Activated naive CD4-positive, alpha-beta T cell treated with anti-CD3 and anti-CD28 coated beads, Interleukin-2, amount 50 U/mL, for 24 hours (primary cell): ENCODE results near the gene IFI44L.

Source experiments
- H3K27ac Mint-ChIP-seq: one replicate; pipeline ENCODE4 v1.8.0; 2021; ENCODE audit warnings: mild to moderate bottlenecking, mixed read lengths
- H3K27me3 Mint-ChIP-seq: one replicate; pipeline ENCODE4 v1.8.0; 2021; ENCODE audit warnings: mixed read lengths
- H3K36me3 Mint-ChIP-seq: one replicate; pipeline ENCODE4 v1.8.0; 2021; ENCODE audit warnings: mixed read lengths
- H3K4me1 Mint-ChIP-seq: one replicate; pipeline ENCODE4 v1.8.0; 2021; ENCODE audit warnings: mixed read lengths
- H3K4me3 Mint-ChIP-seq: one replicate; pipeline ENCODE4 v1.8.0; 2021; ENCODE audit warnings: mild to moderate bottlenecking, mixed read lengths
- H3K9me3 Mint-ChIP-seq: one replicate; pipeline ENCODE4 v1.8.0; 2021; ENCODE audit warnings: mixed read lengths

The IFI44L gene

DNA sequence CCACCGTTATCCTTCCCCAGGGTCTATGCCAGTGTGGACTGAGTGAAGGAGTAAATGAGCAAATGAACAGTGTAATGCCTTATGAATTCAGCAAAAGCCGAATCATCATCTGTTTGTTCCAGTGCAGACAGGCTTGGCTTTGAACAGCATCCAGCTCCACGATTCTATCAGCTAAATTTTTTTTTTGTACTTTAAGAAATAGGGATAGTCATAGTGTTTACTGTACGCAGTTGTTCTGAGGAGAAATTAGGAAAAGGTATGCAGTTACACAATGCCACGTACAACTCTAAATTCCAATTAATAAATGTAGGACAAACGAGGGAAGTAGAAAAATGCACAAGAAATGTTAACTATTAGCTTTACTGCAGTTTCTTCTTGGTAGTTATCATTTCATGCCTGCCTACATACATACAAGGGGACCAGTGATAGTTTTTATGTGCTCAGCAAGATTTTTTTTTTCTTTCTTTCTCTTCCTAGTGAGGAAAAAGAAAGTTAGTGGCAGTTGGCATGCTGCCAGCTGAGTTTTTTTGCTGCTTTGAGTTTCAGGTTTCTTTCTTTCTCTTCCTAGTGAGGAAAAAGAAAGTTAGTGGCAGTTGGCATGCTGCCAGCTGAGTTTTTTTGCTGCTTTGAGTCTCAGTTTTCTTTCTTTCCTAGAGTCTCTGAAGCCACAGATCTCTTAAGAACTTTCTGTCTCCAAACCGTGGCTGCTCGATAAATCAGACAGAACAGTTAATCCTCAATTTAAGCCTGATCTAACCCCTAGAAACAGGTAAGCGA, at the start of gene IFI44L:
Gene IFI44L, plus strand, starts transcription at position 646 of the 777 bp plus-strand sequence. CDS start 7,468 bp downstream, outside the sequence.
- Mint-ChIP-seq H3K9me3 (no peaks in the 10 kb centered on the region), H3K4me1 (peaks cover 70% of the 10 kb centered on the region), H3K36me3 (peaks cover 12% of the 10 kb centered on the region), H3K4me3 (peak within 1 kb of the TSS; percentile 91), H3K27me3 (no peaks in the 10 kb centered on the region), H3K27ac (peak within 1 kb of the TSS; percentile 93)

- no peaks in the 10 kb centered on the region for H3K4me1 Mint-ChIP-seq
- H3K36me3 Mint-ChIP-seq: no peaks in the 10 kb centered on the region
- no peak overlapping the region for H3K27ac Mint-ChIP-seq
- H3K27me3 Mint-ChIP-seq: no peaks in the 10 kb centered on the region
- no peak overlapping the region for H3K4me3 Mint-ChIP-seq
- H3K9me3 Mint-ChIP-seq: no peaks in the 10 kb centered on the region
These were observed 49.7 kb upstream of the IFI44L start for GRCh38 chr1:78570539-78570938.

GRCh38 chr1:78577257-78578100, 42.8 kb upstream of the IFI44L start:
- no peaks in the 10 kb centered on the region for H3K27me3 Mint-ChIP-seq
- H3K4me3 Mint-ChIP-seq: no peak overlapping the region
- H3K27ac Mint-ChIP-seq: no peak overlapping the region
- H3K9me3 Mint-ChIP-seq: no peaks in the 10 kb centered on the region
- H3K4me1 Mint-ChIP-seq: no peaks in the 10 kb centered on the region
- H3K36me3 Mint-ChIP-seq: no peaks in the 10 kb centered on the region

- Mint-ChIP-seq H3K4me1 (no peaks in the 10 kb centered on the region), H3K4me3 (no peak overlapping the region), H3K27me3 (peaks cover 3% of the 10 kb centered on the region), H3K36me3 (no peaks in the 10 kb centered on the region), H3K9me3 (no peaks in the 10 kb centered on the region), H3K27ac (no peak overlapping the region)
These were observed 33.7 kb upstream of the IFI44L start for GRCh38 chr1:78586572-78586971.

GRCh38 chr1:78587211-78587610, 33.0 kb upstream of the IFI44L start:
- Mint-ChIP-seq H3K9me3 (no peaks in the 10 kb centered on the region), H3K27ac (no peak overlapping the region), H3K27me3 (peaks cover 3% of the 10 kb centered on the region), H3K4me1 (no peaks in the 10 kb centered on the region), H3K36me3 (no peaks in the 10 kb centered on the region), H3K4me3 (no peak overlapping the region)

- H3K36me3 Mint-ChIP-seq: no peaks in the 10 kb centered on the region
- H3K9me3 Mint-ChIP-seq: no peaks in the 10 kb centered on the region
- no peak overlapping the region for H3K4me3 Mint-ChIP-seq
- peaks cover 3% of the 10 kb centered on the region for H3K27me3 Mint-ChIP-seq
- no peaks in the 10 kb centered on the region for H3K4me1 Mint-ChIP-seq
- H3K27ac Mint-ChIP-seq: no peak overlapping the region
These were observed 28.3 kb upstream of the IFI44L start for GRCh38 chr1:78591971-78592370.

GRCh38 chr1:78599294-78599693, 21.0 kb upstream of the IFI44L start:
- Mint-ChIP-seq H3K27me3 (no peaks in the 10 kb centered on the region), H3K4me1 (no peaks in the 10 kb centered on the region), H3K9me3 (no peaks in the 10 kb centered on the region), H3K27ac (no peak overlapping the region), H3K4me3 (no peak overlapping the region), H3K36me3 (no peaks in the 10 kb centered on the region)

- no peak overlapping the region for H3K27ac Mint-ChIP-seq
- H3K27me3 Mint-ChIP-seq: no peaks in the 10 kb centered on the region
- no peaks in the 10 kb centered on the region for H3K9me3 Mint-ChIP-seq
- no peak overlapping the region for H3K4me3 Mint-ChIP-seq
- no peaks in the 10 kb centered on the region for H3K36me3 Mint-ChIP-seq
- H3K4me1 Mint-ChIP-seq: no peaks in the 10 kb centered on the region
These were observed 19.2 kb upstream of the IFI44L start for GRCh38 chr1:78601068-78601467.

DNA sequence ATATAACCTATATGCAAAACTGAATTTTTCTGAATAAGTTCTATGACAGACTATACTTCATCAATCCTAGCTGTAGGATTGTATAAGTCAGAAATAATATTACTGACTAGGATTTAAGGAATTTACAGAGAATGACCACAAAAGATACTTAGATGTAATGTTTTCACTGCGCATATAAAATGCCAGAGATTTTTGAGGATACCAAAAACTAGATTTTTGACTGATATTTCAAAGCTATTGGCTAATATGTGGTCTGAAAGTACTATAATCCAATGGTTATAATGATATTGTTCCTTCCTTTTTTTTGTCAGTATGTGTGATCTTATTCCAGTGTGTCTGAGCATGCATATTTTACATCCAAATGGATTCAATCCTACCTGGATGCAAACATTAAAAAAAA, 17.0 kb upstream of the IFI44L start:
- H3K4me3 Mint-ChIP-seq: no peak overlapping the region
- H3K9me3 Mint-ChIP-seq: no peaks in the 10 kb centered on the region
- H3K4me1 Mint-ChIP-seq: no peaks in the 10 kb centered on the region
- no peak overlapping the region for H3K27ac Mint-ChIP-seq
- H3K36me3 Mint-ChIP-seq: no peaks in the 10 kb centered on the region
- H3K27me3 Mint-ChIP-seq: no peaks in the 10 kb centered on the region

- H3K36me3 Mint-ChIP-seq: no peaks in the 10 kb centered on the region
- H3K4me3 Mint-ChIP-seq: no peak overlapping the region
- no peak overlapping the region for H3K27ac Mint-ChIP-seq
- H3K9me3 Mint-ChIP-seq: no peaks in the 10 kb centered on the region
- H3K27me3 Mint-ChIP-seq: no peaks in the 10 kb centered on the region
- H3K4me1 Mint-ChIP-seq: no peaks in the 10 kb centered on the region
These were observed 15.6 kb upstream of the IFI44L start for GRCh38 chr1:78604643-78605042.

DNA sequence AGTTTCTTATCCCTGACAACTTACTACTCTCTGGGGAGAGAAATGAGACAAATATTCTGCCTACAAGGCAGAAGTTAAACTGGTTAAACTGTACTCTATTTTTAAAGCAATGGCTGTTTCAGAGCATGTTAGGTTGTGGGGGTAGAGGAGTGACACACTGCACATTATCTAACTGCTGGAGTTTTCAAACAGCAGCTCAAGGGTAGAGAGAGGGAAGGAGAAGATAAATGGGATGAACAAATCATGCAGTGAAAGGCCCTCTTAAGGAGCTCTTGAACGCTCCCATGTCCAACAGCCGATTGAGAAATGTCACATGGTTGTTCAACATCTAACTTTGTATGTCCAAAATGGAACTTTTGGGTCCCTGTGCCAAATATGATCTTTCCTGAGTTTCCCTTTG, 14.0 kb upstream of the IFI44L start:
- Mint-ChIP-seq H3K36me3 (no peaks in the 10 kb centered on the region), H3K27me3 (no peaks in the 10 kb centered on the region), H3K9me3 (no peaks in the 10 kb centered on the region), H3K27ac (no peak overlapping the region), H3K4me3 (no peak overlapping the region), H3K4me1 (no peaks in the 10 kb centered on the region)

DNA sequence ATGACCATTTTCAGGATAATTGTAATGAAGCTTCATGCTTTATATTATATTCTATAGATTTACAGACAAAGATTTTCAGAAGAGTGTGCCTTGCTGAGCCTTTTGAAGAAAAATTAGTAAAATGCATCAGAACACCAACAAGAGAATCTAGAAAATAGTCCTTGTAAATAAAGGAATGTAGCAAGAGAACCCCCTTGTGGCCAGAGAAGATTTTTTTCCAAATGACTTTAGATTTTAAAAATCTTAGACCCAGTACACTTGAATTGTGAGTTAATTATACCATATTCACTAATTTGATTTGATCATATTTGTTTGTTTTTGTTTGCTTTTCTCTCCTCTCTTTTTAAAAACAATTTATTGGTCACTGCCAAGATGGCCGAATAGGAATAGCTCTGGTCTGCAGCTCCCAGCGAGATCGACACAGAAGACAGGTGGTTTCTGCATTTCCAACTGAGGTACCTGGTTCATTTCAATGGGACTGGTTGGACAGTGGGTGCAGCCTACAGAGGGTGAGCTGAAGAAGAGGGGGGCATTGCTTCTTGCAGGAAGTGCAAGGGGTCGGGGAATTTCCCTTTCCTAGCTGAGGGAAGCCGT, 12.8 kb upstream of the IFI44L start:
- H3K9me3 Mint-ChIP-seq: no peaks in the 10 kb centered on the region
- H3K4me3 Mint-ChIP-seq: no peak overlapping the region
- no peaks in the 10 kb centered on the region for H3K4me1 Mint-ChIP-seq
- H3K27ac Mint-ChIP-seq: no peak overlapping the region
- H3K27me3 Mint-ChIP-seq: no peaks in the 10 kb centered on the region
- H3K36me3 Mint-ChIP-seq: no peaks in the 10 kb centered on the region

DNA sequence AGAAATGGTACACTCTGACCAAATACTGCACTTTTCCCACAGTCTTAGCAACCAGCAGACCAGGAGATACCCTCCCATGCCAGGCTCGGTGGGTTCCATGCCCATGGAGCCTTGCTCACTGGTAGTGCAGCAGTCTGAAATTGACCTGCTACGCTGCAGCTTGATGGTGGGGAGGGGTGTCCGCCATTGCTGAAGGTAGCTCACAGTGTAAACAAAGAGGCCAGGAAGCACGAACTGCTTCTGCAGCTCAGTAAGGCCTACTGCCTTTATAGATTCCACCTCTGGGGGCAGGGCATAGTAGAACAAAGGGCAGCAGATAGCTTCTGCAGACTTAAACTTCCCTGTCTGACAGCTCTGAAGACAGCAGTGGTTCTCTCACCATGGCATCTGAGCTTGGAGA, 12.3 kb upstream of the IFI44L start:
- Mint-ChIP-seq H3K4me1 (no peaks in the 10 kb centered on the region), H3K27me3 (no peaks in the 10 kb centered on the region), H3K4me3 (no peak overlapping the region), H3K27ac (no peak overlapping the region), H3K36me3 (no peaks in the 10 kb centered on the region), H3K9me3 (no peaks in the 10 kb centered on the region)

DNA sequence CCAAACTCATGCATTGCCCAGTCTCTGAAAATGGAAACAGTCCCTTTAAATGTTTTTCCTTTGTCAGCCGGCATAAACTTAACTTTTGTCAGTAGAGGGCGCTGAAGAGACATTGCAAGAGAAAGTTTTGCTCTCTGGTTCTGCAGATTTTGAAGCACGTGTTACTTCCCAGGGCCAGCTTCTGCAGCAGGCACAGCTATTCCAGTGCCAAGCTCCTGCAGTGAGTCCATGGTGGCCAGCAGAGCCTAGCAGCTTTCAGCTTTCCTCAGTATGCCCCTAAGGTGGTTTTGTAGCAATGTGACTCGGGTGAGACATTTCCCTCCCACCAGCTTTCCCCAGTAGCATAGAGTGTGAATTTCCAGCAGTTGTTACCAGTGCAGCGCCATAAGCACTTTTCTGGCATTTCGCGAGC, 2.6 kb upstream of the IFI44L start:
- H3K4me3 Mint-ChIP-seq: no peak overlapping the region
- H3K4me1 Mint-ChIP-seq: peaks cover 46% of the 10 kb centered on the region
- no peak overlapping the region for H3K27ac Mint-ChIP-seq
- no peaks in the 10 kb centered on the region for H3K36me3 Mint-ChIP-seq
- no peaks in the 10 kb centered on the region for H3K9me3 Mint-ChIP-seq
- H3K27me3 Mint-ChIP-seq: no peaks in the 10 kb centered on the region

DNA sequence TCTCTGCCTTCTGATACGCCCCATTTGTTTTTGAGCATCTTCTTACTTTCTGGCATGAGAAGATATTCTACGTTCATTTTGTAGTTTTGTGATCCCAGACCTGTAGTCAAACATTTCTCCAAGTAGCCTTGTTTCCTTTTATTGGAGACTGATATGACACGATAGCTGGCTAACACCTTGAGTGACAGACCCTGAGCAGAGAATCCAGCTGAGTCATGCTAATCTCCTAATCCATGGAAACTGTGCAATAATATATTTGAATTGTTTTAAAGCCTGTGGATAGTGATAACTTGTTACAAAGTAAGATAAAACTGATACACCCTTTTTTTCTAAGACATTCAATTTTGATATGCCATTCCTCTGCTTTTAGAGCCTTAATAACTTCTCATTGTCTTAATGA, 1.2 kb upstream of the IFI44L start:
- H3K36me3 Mint-ChIP-seq: peaks cover 5% of the 10 kb centered on the region
- peak overlapping the region; percentile 91 for H3K4me3 Mint-ChIP-seq
- H3K4me1 Mint-ChIP-seq: peaks cover 60% of the 10 kb centered on the region
- H3K27me3 Mint-ChIP-seq: no peaks in the 10 kb centered on the region
- H3K9me3 Mint-ChIP-seq: no peaks in the 10 kb centered on the region
- peak overlapping the region; percentile 93 for H3K27ac Mint-ChIP-seq

GRCh38 chr1:78619446-78619802, 824 bp upstream of the IFI44L start:
- H3K27ac Mint-ChIP-seq: peak overlapping the region; percentile 93
- no peaks in the 10 kb centered on the region for H3K27me3 Mint-ChIP-seq
- peaks cover 64% of the 10 kb centered on the region for H3K4me1 Mint-ChIP-seq
- peak overlapping the region; percentile 91 for H3K4me3 Mint-ChIP-seq
- peaks cover 6% of the 10 kb centered on the region for H3K36me3 Mint-ChIP-seq
- no peaks in the 10 kb centered on the region for H3K9me3 Mint-ChIP-seq
